Fibroblast of skin of left biceps (primary cell): ENCODE measurements around the gene TMEM131.
"Not testable (repeated sequence)": the region's sequence is repeated elsewhere in the genome, so short reads cannot be mapped to it uniquely, and the experiment has no call there.

Source experiments
- DNase-seq, 2 experiments: peaks; one replicate each; pipeline ENCODE4 v3.0.0-alpha.2; 2013; ENCODE audit warnings: low read depth in 2 of 2

The TMEM131 gene

GRCh38 chr2:97995734-97996624 is at the start of gene TMEM131:
Gene TMEM131, minus strand, starts transcription at chr2:97995948. Its CDS starts 286 bp downstream, at chr2:97995662.
- peak; percentile 85 to 90 for DNase-seq

GRCh38 chr2:98044730-98045129 is 49.0 kb upstream of the TMEM131 start:
- DNase-seq = not testable (repeated sequence)

GRCh38 chr2:98043101-98043500 is 47.4 kb upstream of the TMEM131 start:
- DNase-seq = no peak

GRCh38 chr2:98040331-98040939 is 44.7 kb upstream of the TMEM131 start:
- DNase-seq = no peak

GRCh38 chr2:98039085-98039756 is 43.5 kb upstream of the TMEM131 start:
- no peak for DNase-seq

- DNase-seq = no peak
These were observed 42.1 kb upstream of the TMEM131 start for GRCh38 chr2:98037666-98038336.

- DNase-seq = no peak
These were observed 41.5 kb upstream of the TMEM131 start for GRCh38 chr2:98037206-98037605.

- DNase-seq = no peak
These were observed 40.7 kb upstream of the TMEM131 start for GRCh38 chr2:98036349-98037000.

- DNase-seq = no peak
These were observed 39.0 kb upstream of the TMEM131 start for GRCh38 chr2:98034745-98035144.

GRCh38 chr2:98032086-98032485 is 36.3 kb upstream of the TMEM131 start:
- no peak for DNase-seq

GRCh38 chr2:98029718-98030222 is 34.0 kb upstream of the TMEM131 start:
- no peak for DNase-seq

- no peak for DNase-seq
These were observed 33.4 kb upstream of the TMEM131 start for GRCh38 chr2:98028931-98029717.

GRCh38 chr2:98028101-98028561 is 32.4 kb upstream of the TMEM131 start:
- no peak for DNase-seq

- no peak for DNase-seq
These were observed 31.8 kb upstream of the TMEM131 start for GRCh38 chr2:98027538-98027937.

GRCh38 chr2:98026927-98027522 is 31.3 kb upstream of the TMEM131 start:
- no peak for DNase-seq

GRCh38 chr2:98026292-98026691 is 30.5 kb upstream of the TMEM131 start:
- DNase-seq = no peak

- DNase-seq = no peak
These were observed 29.8 kb upstream of the TMEM131 start for GRCh38 chr2:98025481-98026037.

GRCh38 chr2:98022067-98022466 is 26.3 kb upstream of the TMEM131 start:
- DNase-seq = not testable (repeated sequence)

GRCh38 chr2:98020992-98021713 is 25.4 kb upstream of the TMEM131 start:
- DNase-seq = no peak
